Measurements from ENCODE around the gene DTNB. TPM values are rescaled to one million over a fixed set of nuclear protein-coding genes. Genes with fewer than 3 reads are reported as not detected.

The DTNB gene
- total and polyA plus RNA-seq, 2 experiments from 2014 or later, result 10.3 to 13.9 TPM

DNA sequence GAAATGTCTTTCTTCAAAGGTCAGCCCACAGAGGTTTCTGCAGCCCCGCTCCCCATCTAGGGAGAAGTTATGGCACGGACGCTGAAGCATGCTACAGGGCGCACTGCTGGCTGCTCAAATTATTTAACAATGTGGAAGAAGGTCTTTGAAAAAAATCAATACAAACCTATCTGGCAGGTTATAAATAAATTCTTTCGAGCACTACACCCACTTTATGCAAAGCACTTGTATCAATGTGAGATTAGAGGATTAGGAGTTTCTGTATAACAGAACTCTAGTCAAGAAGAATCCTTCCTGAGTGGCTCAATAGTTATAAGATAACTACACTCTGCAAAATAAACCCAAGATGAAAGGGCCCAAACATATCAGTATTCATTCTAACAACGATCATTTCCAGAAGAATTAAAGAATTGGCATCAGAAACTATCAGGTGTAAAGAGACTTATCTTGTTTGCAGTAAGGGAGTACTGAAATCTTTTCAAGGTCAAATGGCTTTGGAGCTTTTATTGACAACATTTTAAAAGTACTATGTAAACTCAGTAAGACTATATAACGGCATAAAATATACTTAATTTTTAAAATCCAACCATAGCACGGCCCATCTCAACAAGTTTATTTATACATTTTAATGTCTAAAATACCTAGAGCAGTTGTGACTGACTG is 228.6 kb downstream of the DTNB start:
- no peaks in the 10 kb centered on the region for H3K27me3 ChIP-seq
- DNase-seq (ENCODE audit: low spot score), result no peak
- H4K20me1 ChIP-seq (ENCODE audit: insufficient read depth, poor library complexity, severe bottlenecking), result no peaks in the 10 kb centered on the region
- TF ChIP-seq, protein P1, sequence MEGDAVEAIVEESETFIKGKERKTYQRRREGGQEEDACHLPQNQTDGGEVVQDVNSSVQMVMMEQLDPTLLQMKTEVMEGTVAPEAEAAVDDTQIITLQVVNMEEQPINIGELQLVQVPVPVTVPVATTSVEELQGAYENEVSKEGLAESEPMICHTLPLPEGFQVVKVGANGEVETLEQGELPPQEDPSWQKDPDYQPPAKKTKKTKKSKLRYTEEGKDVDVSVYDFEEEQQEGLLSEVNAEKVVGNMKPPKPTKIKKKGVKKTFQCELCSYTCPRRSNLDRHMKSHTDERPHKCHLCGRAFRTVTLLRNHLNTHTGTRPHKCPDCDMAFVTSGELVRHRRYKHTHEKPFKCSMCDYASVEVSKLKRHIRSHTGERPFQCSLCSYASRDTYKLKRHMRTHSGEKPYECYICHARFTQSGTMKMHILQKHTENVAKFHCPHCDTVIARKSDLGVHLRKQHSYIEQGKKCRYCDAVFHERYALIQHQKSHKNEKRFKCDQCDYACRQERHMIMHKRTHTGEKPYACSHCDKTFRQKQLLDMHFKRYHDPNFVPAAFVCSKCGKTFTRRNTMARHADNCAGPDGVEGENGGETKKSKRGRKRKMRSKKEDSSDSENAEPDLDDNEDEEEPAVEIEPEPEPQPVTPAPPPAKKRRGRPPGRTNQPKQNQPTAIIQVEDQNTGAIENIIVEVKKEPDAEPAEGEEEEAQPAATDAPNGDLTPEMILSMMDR (IDR thresholded peaks at IDR 0.05; ENCODE audit: poor library complexity), result no peak
- TF ChIP-seq EZH2 (IDR thresholded peaks at IDR 0.05; ENCODE audit: borderline replicate concordance), result no peak
- no peak for TF ChIP-seq EZH2phosphoT487 (IDR thresholded peaks at IDR 0.05; ENCODE audit: low read depth, severe bottlenecking, unreplicated experiment)
- H3K4me1 ChIP-seq (ENCODE audit: insufficient read depth), result no peaks in the 10 kb centered on the region
- no peak overlapping the region for H3K4me3 ChIP-seq
- H3K27ac ChIP-seq, result peak overlapping the region; percentile 46
- H3K9me3 ChIP-seq (ENCODE audit: low read depth), result no peaks in the 10 kb centered on the region
- H3K9me2 ChIP-seq (replicated peaks; ENCODE audit: insufficient read depth), result no peaks in the 10 kb centered on the region
- no peak overlapping the region for H3K4me2 ChIP-seq
- WGBS (ENCODE audit: low lambda C conversion rate, missing lambda C conversion rate), result 59% methylated on average over 8 of the region's 8 CpGs
- H3K79me2 ChIP-seq, result no peaks in the 10 kb centered on the region
- H2AFZ ChIP-seq, result no peak overlapping the region
- no peaks in the 10 kb centered on the region for H3K36me3 ChIP-seq (replicated peaks; ENCODE audit: insufficient read depth, low read depth)

DNA sequence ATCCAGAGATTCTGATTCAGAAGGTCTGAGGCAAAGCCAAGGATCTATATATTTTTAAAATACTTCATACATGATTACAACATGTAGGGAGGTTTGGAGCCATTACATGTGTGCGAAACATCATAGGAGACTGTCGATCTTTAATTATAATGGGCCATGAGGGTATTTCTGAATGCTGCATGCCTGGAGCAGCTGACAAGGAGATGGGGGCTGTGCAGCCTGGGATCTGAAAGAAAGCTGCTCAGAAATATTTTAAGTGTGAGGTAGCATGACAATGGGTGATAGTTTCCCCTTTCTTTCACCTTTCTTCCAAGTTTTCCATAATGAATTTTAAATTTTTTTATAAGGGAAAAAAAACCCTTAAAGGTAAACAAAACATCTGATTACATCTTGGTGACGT is 229.6 kb downstream of the DTNB start:
- H3K79me2 ChIP-seq, result no peaks in the 10 kb centered on the region
- H3K27me3 ChIP-seq, result no peaks in the 10 kb centered on the region
- H3K9me2 ChIP-seq (replicated peaks; ENCODE audit: insufficient read depth), result no peaks in the 10 kb centered on the region
- no peaks in the 10 kb centered on the region for H3K9me3 ChIP-seq (ENCODE audit: low read depth)
- peak overlapping the region; percentile 46 for H3K27ac ChIP-seq
- H3K36me3 ChIP-seq (replicated peaks; ENCODE audit: insufficient read depth, low read depth), result no peaks in the 10 kb centered on the region
- no peak overlapping the region for H3K4me2 ChIP-seq
- DNase-seq (ENCODE audit: low spot score), result no peak
- WGBS (ENCODE audit: low lambda C conversion rate, missing lambda C conversion rate), result 95% methylated on average over 3 of the region's 3 CpGs
- no peak overlapping the region for H2AFZ ChIP-seq
- TF ChIP-seq EZH2phosphoT487 (IDR thresholded peaks at IDR 0.05; ENCODE audit: low read depth, severe bottlenecking, unreplicated experiment), result no peak
- TF ChIP-seq, protein P1 (IDR thresholded peaks at IDR 0.05; ENCODE audit: poor library complexity), result no peak
- no peak for TF ChIP-seq EZH2 (IDR thresholded peaks at IDR 0.05; ENCODE audit: borderline replicate concordance)
- no peak overlapping the region for H3K4me3 ChIP-seq
- H3K4me1 ChIP-seq (ENCODE audit: insufficient read depth), result no peaks in the 10 kb centered on the region
- no peaks in the 10 kb centered on the region for H4K20me1 ChIP-seq (ENCODE audit: insufficient read depth, poor library complexity, severe bottlenecking)

DNA sequence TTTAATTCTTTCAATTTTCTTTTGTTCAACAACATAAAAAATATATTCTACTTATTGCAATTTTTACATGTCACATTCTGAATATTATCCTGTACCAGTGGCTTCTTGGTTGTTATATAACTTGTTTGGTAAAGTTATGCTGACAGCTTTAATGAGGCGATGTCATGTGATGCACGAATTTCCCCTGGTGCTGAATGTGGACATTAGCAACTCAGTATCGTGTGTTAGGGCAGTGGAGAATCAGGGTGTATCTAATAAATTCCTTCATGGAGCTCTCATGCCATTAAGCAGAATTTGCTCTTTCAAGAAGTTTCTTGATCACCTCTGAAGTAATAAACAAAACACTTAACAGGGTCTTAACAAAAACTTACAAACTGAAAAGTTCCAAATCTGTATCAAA is 232.0 kb downstream of the DTNB start:
- H3K36me3 ChIP-seq (replicated peaks; ENCODE audit: insufficient read depth, low read depth), result no peaks in the 10 kb centered on the region
- H3K4me3 ChIP-seq, result no peak overlapping the region
- H3K9me2 ChIP-seq (replicated peaks; ENCODE audit: insufficient read depth), result no peaks in the 10 kb centered on the region
- no peak overlapping the region for H3K27ac ChIP-seq
- TF ChIP-seq EZH2 (IDR thresholded peaks at IDR 0.05; ENCODE audit: borderline replicate concordance) (no peak), EZH2phosphoT487 (IDR thresholded peaks at IDR 0.05; ENCODE audit: low read depth, severe bottlenecking, unreplicated experiment) (no peak)
- TF ChIP-seq, protein P1 (IDR thresholded peaks at IDR 0.05; ENCODE audit: poor library complexity), result no peak
- no peaks in the 10 kb centered on the region for H3K4me1 ChIP-seq (ENCODE audit: insufficient read depth)
- no peak for DNase-seq (ENCODE audit: low spot score)
- H2AFZ ChIP-seq, result no peak overlapping the region
- no peaks in the 10 kb centered on the region for H3K9me3 ChIP-seq (ENCODE audit: low read depth)
- H3K79me2 ChIP-seq, result no peaks in the 10 kb centered on the region
- no peaks in the 10 kb centered on the region for H3K27me3 ChIP-seq
- 72% methylated on average over 3 of the region's 3 CpGs for WGBS (ENCODE audit: low lambda C conversion rate, missing lambda C conversion rate)
- H3K4me2 ChIP-seq, result no peak overlapping the region
- H4K20me1 ChIP-seq (ENCODE audit: insufficient read depth, poor library complexity, severe bottlenecking), result no peaks in the 10 kb centered on the region
